K562 (cell line): Measurements from ENCODE around the gene IFI30. TPM values are rescaled to one million over a fixed set of nuclear protein-coding genes. Genes with fewer than 3 reads are reported as not detected.

Experiments used
- C11orf30 ChIP-seq: fragments of 450-650 bp; IDR thresholded peaks from 2 replicates; pipeline ENCODE4 v1.6.1; 2016; ENCODE audit warnings: low read depth, mild to moderate bottlenecking
- FOXK1 ChIP-seq: sonication (generic); formaldehyde crosslinking; IDR thresholded peaks from 2 replicates; pipeline ENCODE4 v1.8.0; 2022; ENCODE audit warnings: missing genetic modification reagents, mild to moderate bottlenecking, borderline replicate concordance
- HCFC1 ChIP-seq: IDR thresholded peaks from 2 replicates; pipeline ENCODE4 v1.6.1; 2012; ENCODE audit warnings: low read depth, low read length, improper control_type of control experiment
- IRF2 ChIP-seq: sonication (generic); formaldehyde crosslinking; IDR thresholded peaks from 2 replicates; pipeline ENCODE4 v1.8.1; 2022; ENCODE audit warnings: mild to moderate bottlenecking, missing genetic modification reagents
- KDM2B ChIP-seq: fragments of 250-450 bp; sonication (Bioruptor Pico); IDR thresholded peaks from 2 replicates; pipeline ENCODE4 v1.8.0; 2021; ENCODE audit warnings: mild to moderate bottlenecking, moderate library complexity
- MEF2A ChIP-seq: IDR thresholded peaks from 2 replicates; pipeline ENCODE4 v1.6.1; 2011; ENCODE audit warnings: low read depth, mild to moderate bottlenecking, low read length, moderate library complexity; ENCODE audit not compliant: control insufficient read depth
- MYC ChIP-seq, 2 experiments: fragments of 250-450 bp in 1 of 2; sonication (Bioruptor Pico) in 1 of 2; IDR thresholded peaks; 2 replicates each; pipeline versions ENCODE4 v1.5.1 to v1.6.1; 2012 to 2021; ENCODE audit warnings: low read depth in 2 of 2, borderline replicate concordance in 1 of 2, improper control_type of control experiment in 1 of 2, low read length in 1 of 2, mild to moderate bottlenecking in 1 of 2, moderate library complexity in 1 of 2
- MYNN ChIP-seq, 2 experiments: sonication (generic); formaldehyde crosslinking in 1 of 2; IDR thresholded peaks; 2 replicates each; pipeline versions ENCODE4 v1.5.0 to v1.6.1; 2016 to 2020; ENCODE audit warnings: antibody characterized with exemption in 1 of 2, missing genetic modification reagents in 1 of 2
- NFIC ChIP-seq: fragments of 450-650 bp; IDR thresholded peaks from 2 replicates; pipeline ENCODE4 v1.6.1; 2017; ENCODE audit warnings: mild to moderate bottlenecking, inconsistent platforms
- POLR3G ChIP-seq: IDR thresholded peaks from 2 replicates; pipeline ENCODE4 v1.6.1; 2011; ENCODE audit not compliant: insufficient read length, insufficient replicate concordance; ENCODE audit errors: extremely low read depth
- SPI1 ChIP-seq: IDR thresholded peaks from 2 replicates; pipeline ENCODE4 v1.6.1; 2011; ENCODE audit warnings: low read depth, low read length, control low read depth, borderline replicate concordance
- STAT5A ChIP-seq: IDR thresholded peaks from 2 replicates; pipeline ENCODE4 v1.6.1; 2012; ENCODE audit warnings: low read length, inconsistent platforms, borderline replicate concordance
- ZNF140 ChIP-seq: fragments of 250-450 bp; sonication (Bioruptor Pico); IDR thresholded peaks from 2 replicates; pipeline ENCODE4 v1.8.0; 2021; ENCODE audit warnings: moderate library complexity, mild to moderate bottlenecking, inconsistent platforms
- ZNF699 ChIP-seq: fragments of 250-450 bp; sonication (Bioruptor Pico); IDR thresholded peaks from 2 replicates; pipeline ENCODE4 v1.8.0; 2021; ENCODE audit warnings: mild to moderate bottlenecking, moderate library complexity; ENCODE audit not compliant: insufficient replicate concordance
- polyA plus RNA-seq, 8 experiments: library from polyadenylated mRNA; depleted of rRNA in 4 of 8; stranded (reverse) in 5 of 8; unstranded in 3 of 8; fragments of >200 nt; fragmentation: Nextera tagmentation in 2 of 8; fragmentation: Illumina TruSeq in 1 of 8; extraction: Ambion mirVana in 2 of 8; extraction: Trizol in 1 of 8; gene quantifications; 2 replicates each; pipeline versions ENCODE4 v1.2.1 to v1.2.3, GENCODE V29; 2011 to 2014; ENCODE audit warnings: inconsistent platforms in 1 of 8, missing spikeins in 1 of 8
- total RNA-seq, 7 experiments: library from RNA; depleted of rRNA in 6 of 7; stranded (reverse); fragments of >200 nt in 6 of 7; fragmentation: Illumina TruSeq in 2 of 7; extraction: Trizol in 2 of 7; gene quantifications; 2 replicates each; pipeline versions ENCODE4 v1.2.1 to v1.2.3, GENCODE V29; 2011 to 2021; ENCODE audit warnings: low replicate concordance in 1 of 7
- TF ChIP-seq, protein P1 (sequence below): fragments of 450-650 bp; formaldehyde crosslinking; IDR thresholded peaks from 2 replicates; pipeline ENCODE4 v1.4.0; 2022; ENCODE audit warnings: missing genetic modification characterization
- TF ChIP-seq, protein P2 (sequence below): fragments of 450-650 bp; formaldehyde crosslinking; IDR thresholded peaks from 2 replicates; pipeline ENCODE4 v1.4.0; 2020; ENCODE audit warnings: mild to moderate bottlenecking, moderate library complexity
- TF ChIP-seq, protein P3 (sequence below), 2 experiments: fragments of 450-650 bp in 1 of 2; sonication (generic) in 1 of 2; formaldehyde crosslinking; conservative IDR thresholded peaks; 2 replicates each; pipeline versions ENCODE4 v1.4.0 to v1.8.1; 2020 to 2022; ENCODE audit warnings: mild to moderate bottlenecking in 1 of 2, missing genetic modification reagents in 1 of 2
- TF ChIP-seq, protein P4 (sequence below): fragments of 250-450 bp; sonication (Bioruptor Pico); IDR thresholded peaks from 2 replicates; pipeline ENCODE4 v1.4.0; 2020

IFI30 gene
- total and polyA plus RNA-seq, 9 of the 15 experiments (the other 6 are each of a cell fraction or from before 2014, with no cell fraction given), result 63.7 to 430 (median 109) TPM

GRCh38 chr19:18223860-18224524 lies 50.4 kb downstream of the IFI30 start (continued):
- TF ChIP-seq MYNN (IDR thresholded peaks at IDR 0.05), result peak; percentile 64; the same call in 1 of the 2 replicates
- TF ChIP-seq MYNN (CRISPR knock-in tag; IDR thresholded peaks at IDR 0.05), result no peak
- TF ChIP-seq MEF2A, result 0 out of 2 replicates have a peak, but pooled peaks have one; percentile 8
- no peak for TF ChIP-seq IRF2 (CRISPR knock-in tag)
- TF ChIP-seq, protein P1, sequence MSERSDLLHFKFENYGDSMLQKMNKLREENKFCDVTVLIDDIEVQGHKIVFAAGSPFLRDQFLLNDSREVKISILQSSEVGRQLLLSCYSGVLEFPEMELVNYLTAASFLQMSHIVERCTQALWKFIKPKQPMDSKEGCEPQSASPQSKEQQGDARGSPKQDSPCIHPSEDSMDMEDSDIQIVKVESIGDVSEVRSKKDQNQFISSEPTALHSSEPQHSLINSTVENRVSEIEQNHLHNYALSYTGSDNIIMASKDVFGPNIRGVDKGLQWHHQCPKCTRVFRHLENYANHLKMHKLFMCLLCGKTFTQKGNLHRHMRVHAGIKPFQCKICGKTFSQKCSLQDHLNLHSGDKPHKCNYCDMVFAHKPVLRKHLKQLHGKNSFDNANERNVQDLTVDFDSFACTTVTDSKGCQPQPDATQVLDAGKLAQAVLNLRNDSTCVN (CRISPR knock-in tag), result peak; percentile 80; the same call in 1 of the 2 replicates
- no peak for TF ChIP-seq FOXK1 (CRISPR knock-in tag)
- peak; percentile 61; the same call in 1 of the 2 replicates for TF ChIP-seq HCFC1
- TF ChIP-seq NFIC, result peak; percentile 71
- no peak for TF ChIP-seq POLR3G
- no peak for TF ChIP-seq KDM2B (CRISPR knock-in tag)
- TF ChIP-seq, protein P2, sequence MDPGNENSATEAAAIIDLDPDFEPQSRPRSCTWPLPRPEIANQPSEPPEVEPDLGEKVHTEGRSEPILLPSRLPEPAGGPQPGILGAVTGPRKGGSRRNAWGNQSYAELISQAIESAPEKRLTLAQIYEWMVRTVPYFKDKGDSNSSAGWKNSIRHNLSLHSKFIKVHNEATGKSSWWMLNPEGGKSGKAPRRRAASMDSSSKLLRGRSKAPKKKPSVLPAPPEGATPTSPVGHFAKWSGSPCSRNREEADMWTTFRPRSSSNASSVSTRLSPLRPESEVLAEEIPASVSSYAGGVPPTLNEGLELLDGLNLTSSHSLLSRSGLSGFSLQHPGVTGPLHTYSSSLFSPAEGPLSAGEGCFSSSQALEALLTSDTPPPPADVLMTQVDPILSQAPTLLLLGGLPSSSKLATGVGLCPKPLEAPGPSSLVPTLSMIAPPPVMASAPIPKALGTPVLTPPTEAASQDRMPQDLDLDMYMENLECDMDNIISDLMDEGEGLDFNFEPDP (CRISPR knock-in tag), result no peak
- TF ChIP-seq MYC (IDR thresholded peaks at IDR 0.05; ENCODE audit: low read depth, low read length), result peak; percentile 62; the same call in 1 of the 2 replicates
- TF ChIP-seq MYC (CRISPR knock-in tag; IDR thresholded peaks at IDR 0.05; ENCODE audit: borderline replicate concordance, low read depth), result no peak
- no peak for TF ChIP-seq ZNF140 (CRISPR knock-in tag)
- TF ChIP-seq, protein P3, sequence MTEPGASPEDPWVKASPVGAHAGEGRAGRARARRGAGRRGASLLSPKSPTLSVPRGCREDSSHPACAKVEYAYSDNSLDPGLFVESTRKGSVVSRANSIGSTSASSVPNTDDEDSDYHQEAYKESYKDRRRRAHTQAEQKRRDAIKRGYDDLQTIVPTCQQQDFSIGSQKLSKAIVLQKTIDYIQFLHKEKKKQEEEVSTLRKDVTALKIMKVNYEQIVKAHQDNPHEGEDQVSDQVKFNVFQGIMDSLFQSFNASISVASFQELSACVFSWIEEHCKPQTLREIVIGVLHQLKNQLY (CRISPR knock-in tag; conservative IDR thresholded peaks at IDR 0.05), result 0 out of 4 replicates have a peak, but pooled peaks of 1 of the 2 experiments have one; percentile 55
- TF ChIP-seq SPI1, result no peak
- no peak for TF ChIP-seq STAT5A
- TF ChIP-seq, protein P4, sequence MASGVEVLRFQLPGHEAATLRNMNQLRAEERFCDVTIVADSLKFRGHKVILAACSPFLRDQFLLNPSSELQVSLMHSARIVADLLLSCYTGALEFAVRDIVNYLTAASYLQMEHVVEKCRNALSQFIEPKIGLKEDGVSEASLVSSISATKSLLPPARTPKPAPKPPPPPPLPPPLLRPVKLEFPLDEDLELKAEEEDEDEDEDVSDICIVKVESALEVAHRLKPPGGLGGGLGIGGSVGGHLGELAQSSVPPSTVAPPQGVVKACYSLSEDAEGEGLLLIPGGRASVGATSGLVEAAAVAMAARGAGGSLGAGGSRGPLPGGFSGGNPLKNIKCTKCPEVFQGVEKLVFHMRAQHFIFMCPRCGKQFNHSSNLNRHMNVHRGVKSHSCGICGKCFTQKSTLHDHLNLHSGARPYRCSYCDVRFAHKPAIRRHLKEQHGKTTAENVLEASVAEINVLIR (CRISPR knock-in tag), result no peak
- TF ChIP-seq ZNF699 (CRISPR knock-in tag), result no peak
- no peak; the same call in 1 of the 2 replicates for TF ChIP-seq C11orf30
